ENCODE measurements around the gene RGL3.

The RGL3 gene

GRCh38 chr19:11405846-11406643 is 13.1 kb downstream of the RGL3 start:
- no peak for TF ChIP-seq CTCF (IDR thresholded peaks at IDR 0.05; ENCODE audit: borderline replicate concordance, control extremely low read depth, extremely low read depth, insufficient read depth, missing control alignments)
- in situ Hi-C loops (cut with MboI; ENCODE audit: low sequenced_read_pairs, unreplicated experiment) = no loop called here
- peak; percentile 52 for DNase-seq (ENCODE audit: low spot score)

DNA sequence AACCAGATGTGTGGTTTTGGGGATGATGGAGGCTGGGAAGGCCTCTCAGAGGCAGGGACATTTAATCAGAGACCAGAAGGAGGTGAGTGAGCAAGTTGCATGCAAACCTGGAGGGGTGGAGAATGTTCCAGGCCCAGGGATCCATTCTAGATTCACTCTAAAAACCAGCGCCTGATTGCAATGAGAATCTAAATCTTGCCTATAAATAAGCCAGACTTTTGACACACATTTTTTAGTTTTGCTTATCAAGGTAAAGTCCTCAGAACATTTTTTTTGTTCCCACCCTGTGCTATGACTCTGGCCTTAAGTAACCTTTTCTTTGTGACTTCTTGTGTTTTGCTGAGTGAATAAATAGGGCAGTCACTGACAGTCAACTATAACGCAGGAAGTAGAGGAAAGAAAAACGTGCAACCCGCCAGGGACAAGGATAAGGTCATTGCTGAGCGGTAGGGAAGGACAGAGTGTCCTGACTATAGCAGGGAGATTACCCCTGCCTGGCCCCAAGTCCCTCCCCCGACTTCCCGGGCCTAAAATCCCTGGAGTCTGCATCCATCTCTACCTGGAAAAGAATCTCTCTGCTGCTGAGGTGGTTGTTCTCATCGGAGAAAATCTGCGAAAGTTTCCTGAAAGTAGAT is 14.4 kb downstream of the RGL3 start:
- DNase-seq (ENCODE audit: low spot score) = no peak
- TF ChIP-seq CTCF (IDR thresholded peaks at IDR 0.05; ENCODE audit: borderline replicate concordance, control extremely low read depth, extremely low read depth, insufficient read depth, missing control alignments) = no peak
- in situ Hi-C loops (cut with MboI; ENCODE audit: low sequenced_read_pairs, unreplicated experiment) = no loop called here

DNA sequence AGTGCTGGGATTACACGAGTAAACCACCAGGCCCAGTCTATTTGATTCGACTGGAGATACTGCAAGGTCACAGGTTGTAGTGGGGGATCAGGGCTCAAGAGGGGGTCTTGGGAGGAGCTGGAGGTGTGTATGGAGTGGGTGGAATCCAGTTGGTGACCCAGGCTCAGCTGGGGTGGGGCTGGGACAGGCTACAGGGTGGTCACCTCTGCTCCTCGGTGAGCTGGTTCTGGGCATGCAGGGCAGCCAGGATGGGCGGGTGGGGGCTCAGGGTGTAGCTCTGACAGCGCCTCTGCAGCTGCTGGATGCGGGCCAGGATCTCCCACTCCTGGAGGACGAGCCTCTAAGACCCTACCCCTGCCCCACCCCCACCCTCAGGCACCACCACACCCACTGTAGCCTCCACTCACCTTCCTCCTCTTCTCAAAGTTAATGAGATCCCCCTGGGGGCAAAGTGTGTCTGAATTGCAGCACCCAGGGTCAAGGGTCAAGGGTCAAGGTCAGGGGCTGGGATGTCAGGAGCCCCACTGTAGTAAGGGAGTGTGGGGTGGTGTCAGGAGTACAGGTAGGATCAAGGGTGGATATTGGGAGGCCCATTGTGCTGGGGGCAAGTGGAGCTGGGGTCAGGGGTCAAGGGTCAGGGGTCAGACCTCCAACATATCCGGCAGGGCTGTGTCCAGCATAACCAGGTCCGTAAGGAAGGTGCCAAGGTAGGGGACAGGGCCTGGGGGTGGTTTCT is 17.1 kb downstream of the RGL3 start:
- DNase-seq (ENCODE audit: low spot score) = peak; percentile 27
- in situ Hi-C loops (cut with MboI; ENCODE audit: low sequenced_read_pairs, unreplicated experiment) = no loop called here
- no peak for TF ChIP-seq CTCF (IDR thresholded peaks at IDR 0.05; ENCODE audit: borderline replicate concordance, control extremely low read depth, extremely low read depth, insufficient read depth, missing control alignments)

GRCh38 chr19:11400798-11401197 is 18.3 kb downstream of the RGL3 start:
- TF ChIP-seq CTCF (IDR thresholded peaks at IDR 0.05; ENCODE audit: borderline replicate concordance, control extremely low read depth, extremely low read depth, insufficient read depth, missing control alignments) = no peak
- in situ Hi-C loops (cut with MboI; ENCODE audit: low sequenced_read_pairs, unreplicated experiment) = no loop called here
- no peak for DNase-seq (ENCODE audit: low spot score)

DNA sequence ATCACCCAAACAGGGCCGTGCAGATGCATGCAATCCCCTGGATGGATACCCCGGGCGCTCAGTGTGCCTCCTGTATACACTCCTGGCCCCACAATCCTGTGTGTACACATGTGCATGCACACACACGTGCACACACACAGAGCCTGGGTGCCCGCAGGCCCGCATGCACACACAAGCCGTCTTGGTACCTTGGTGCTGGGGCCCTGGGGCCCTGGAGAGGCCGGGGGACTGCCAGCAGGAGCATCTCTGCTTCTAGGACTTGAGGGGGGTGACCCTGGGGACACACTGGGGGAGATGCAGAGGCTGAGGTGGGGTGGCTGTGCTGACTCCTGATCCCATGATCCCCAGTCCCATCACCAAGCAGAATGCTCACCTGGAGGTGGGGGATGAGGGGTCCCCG is 19.4 kb downstream of the RGL3 start:
- no peak for DNase-seq (ENCODE audit: low spot score)
- no peak for TF ChIP-seq CTCF (IDR thresholded peaks at IDR 0.05; ENCODE audit: borderline replicate concordance, control extremely low read depth, extremely low read depth, insufficient read depth, missing control alignments)
- in situ Hi-C loops (cut with MboI; ENCODE audit: low sequenced_read_pairs, unreplicated experiment) = no loop called here

DNA sequence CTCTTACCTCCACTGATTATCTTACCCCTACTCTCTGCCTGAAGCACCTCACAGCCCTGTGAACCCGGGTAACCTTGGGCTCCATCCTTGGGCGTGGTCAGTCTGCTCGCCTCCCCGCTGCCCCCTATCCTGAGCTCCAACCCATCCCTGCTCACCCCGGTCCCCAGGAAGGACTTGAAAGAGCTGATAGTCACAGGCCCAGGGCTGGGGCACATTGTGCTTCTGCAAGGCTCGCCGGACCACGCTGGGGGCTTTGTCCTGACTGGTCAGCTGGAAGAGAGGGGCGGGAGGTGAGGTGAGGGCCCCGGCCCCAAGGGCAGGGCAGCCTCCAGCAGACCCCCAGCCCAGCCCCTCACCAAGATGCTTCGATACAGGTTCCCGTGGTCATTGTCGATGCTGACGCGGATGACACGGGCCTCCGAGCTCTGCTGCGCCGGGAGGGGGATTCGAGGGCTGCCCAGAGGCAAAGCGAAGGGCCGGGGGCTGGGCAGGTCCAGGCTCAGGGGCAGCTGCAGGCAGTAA is 22.0 kb downstream of the RGL3 start:
- no peak for TF ChIP-seq CTCF (IDR thresholded peaks at IDR 0.05; ENCODE audit: borderline replicate concordance, control extremely low read depth, extremely low read depth, insufficient read depth, missing control alignments)
- DNase-seq (ENCODE audit: low spot score) = no peak
- in situ Hi-C loops (cut with MboI; ENCODE audit: low sequenced_read_pairs, unreplicated experiment) = no loop called here

All from GM13976 (cell line).